MV-4-11 (cell line): ENCODE data around the gene TSGA10.
"Not testable (repeated sequence)": the region's sequence is repeated elsewhere in the genome, so short reads cannot be mapped to it uniquely, and the experiment has no call there.

Experiments used
- DNase-seq: peaks from one replicate; lab custom pipeline; 2025; lab: John Stamatoyannopoulos, UW

The TSGA10 gene

GRCh38 chr2:99067871-99068625, 86.7 kb downstream of the TSGA10 start:
- DNase-seq: peak; percentile 42

GRCh38 chr2:99066075-99066958, 88.4 kb downstream of the TSGA10 start:
- DNase-seq: peak; percentile 84

- not testable (repeated sequence) for DNase-seq
Observed at GRCh38 chr2:99049187-99049586, 105.6 kb downstream of the TSGA10 start.

GRCh38 chr2:99040736-99041300, 113.9 kb downstream of the TSGA10 start:
- DNase-seq: peak; percentile 79

- no peak for DNase-seq
Observed at GRCh38 chr2:99035920-99036319, 118.8 kb downstream of the TSGA10 start.

GRCh38 chr2:99032786-99033185, 122.0 kb downstream of the TSGA10 start:
- no peak for DNase-seq

- no peak for DNase-seq
Observed at GRCh38 chr2:99032001-99032400, 122.7 kb downstream of the TSGA10 start.

- no peak for DNase-seq
Observed at GRCh38 chr2:99031481-99031880, 123.3 kb downstream of the TSGA10 start.

GRCh38 chr2:99028558-99028957, 126.2 kb downstream of the TSGA10 start:
- DNase-seq: no peak

- DNase-seq: no peak
Observed at GRCh38 chr2:99027856-99028255, 126.9 kb downstream of the TSGA10 start.

- DNase-seq: no peak
Observed at GRCh38 chr2:99000708-99001107, 154.0 kb downstream of the TSGA10 start.

GRCh38 chr2:98988695-98989094, 166.0 kb downstream of the TSGA10 start:
- not testable (repeated sequence) for DNase-seq

GRCh38 chr2:98985905-98986666, 168.7 kb downstream of the TSGA10 start:
- DNase-seq: peak; percentile 48

- DNase-seq: no peak
Observed at GRCh38 chr2:98975611-98976010, 179.1 kb downstream of the TSGA10 start.

- no peak for DNase-seq
Observed at GRCh38 chr2:98972582-98973167, 182.1 kb downstream of the TSGA10 start.

- no peak for DNase-seq
Observed at GRCh38 chr2:98959810-98960507, 194.8 kb downstream of the TSGA10 start.

GRCh38 chr2:98952966-98953365, 201.8 kb downstream of the TSGA10 start:
- no peak for DNase-seq

GRCh38 chr2:98948956-98949739, 205.6 kb downstream of the TSGA10 start:
- DNase-seq: no peak

GRCh38 chr2:98947554-98947953, 207.2 kb downstream of the TSGA10 start:
- no peak for DNase-seq
